A204.1 (cell line): ENCODE results near the gene MRPL33.

Experiments used
- FAIRE-seq: peaks from 2 replicates; lab custom pipeline; 2012; peaks lifted over from hg19 to GRCh38; lab: Jason Lieb, UNC

MRPL33 gene

GRCh38 chr2:27771548-27772335 lies at the start of gene MRPL33:
Gene MRPL33 (plus strand): TSS chr2:27771719. CDS start chr2:27771778, 59 bp downstream.
- peak; percentile 80 for FAIRE-seq

- no peak for FAIRE-seq
These were observed 49.5 kb upstream of the MRPL33 start for GRCh38 chr2:27721884-27722485.

GRCh38 chr2:27723372-27724144 lies 48.0 kb upstream of the MRPL33 start:
- no peak for FAIRE-seq

GRCh38 chr2:27724191-27724590 lies 47.3 kb upstream of the MRPL33 start:
- no peak for FAIRE-seq

- no peak for FAIRE-seq
These were observed 46.4 kb upstream of the MRPL33 start for GRCh38 chr2:27724905-27725701.

GRCh38 chr2:27727257-27727656 lies 44.3 kb upstream of the MRPL33 start:
- FAIRE-seq: no peak

- FAIRE-seq: no peak
These were observed 43.2 kb upstream of the MRPL33 start for GRCh38 chr2:27728081-27728858.

- no peak for FAIRE-seq
These were observed 42.3 kb upstream of the MRPL33 start for GRCh38 chr2:27729198-27729597.

GRCh38 chr2:27729614-27730013 lies 41.9 kb upstream of the MRPL33 start:
- FAIRE-seq: no peak

GRCh38 chr2:27730261-27730662 lies 41.3 kb upstream of the MRPL33 start:
- no peak for FAIRE-seq

- no peak for FAIRE-seq
These were observed 40.4 kb upstream of the MRPL33 start for GRCh38 chr2:27730980-27731691.

- no peak for FAIRE-seq
These were observed 37.2 kb upstream of the MRPL33 start for GRCh38 chr2:27734305-27734704.

- FAIRE-seq: no peak
These were observed 36.1 kb upstream of the MRPL33 start for GRCh38 chr2:27735263-27735904.

GRCh38 chr2:27736031-27736889 lies 35.3 kb upstream of the MRPL33 start:
- FAIRE-seq: no peak

GRCh38 chr2:27736890-27737204 lies 34.7 kb upstream of the MRPL33 start:
- no peak for FAIRE-seq

- no peak for FAIRE-seq
These were observed 33.7 kb upstream of the MRPL33 start for GRCh38 chr2:27737676-27738348.

GRCh38 chr2:27738349-27739057 lies 33.0 kb upstream of the MRPL33 start:
- no peak for FAIRE-seq

GRCh38 chr2:27739058-27739373 lies 32.5 kb upstream of the MRPL33 start:
- no peak for FAIRE-seq
